Measurements from ENCODE around the gene RALGAPB. TPM values are rescaled to one million over a fixed set of nuclear protein-coding genes. Genes with fewer than 3 reads are reported as not detected.

Gene RALGAPB
- total RNA-seq, 1 experiment from 2014 or later: 30.4 TPM

- no peak overlapping the region for H2AFZ ChIP-seq (ENCODE audit: low read length)
- no peak overlapping the region for H3K4me2 ChIP-seq (ENCODE audit: low read length)
- intact Hi-C loops (cut with micrococcal nuclease): no loop called here
- no peaks in the 10 kb centered on the region for H4K20me1 ChIP-seq (ENCODE audit: low read length)
- no peak for ATAC-seq
- no peaks in the 10 kb centered on the region for H3K27me3 ChIP-seq (ENCODE audit: low read length)
- no peaks in the 10 kb centered on the region for H3K79me2 ChIP-seq (ENCODE audit: low read length)
- H3K4me3 ChIP-seq (ENCODE audit: low read length): no peak overlapping the region
- no peak for DNase-seq
- no TSS peak for BruUV-seq (replicated peaks)
- ChIA-PET CTCF (interaction anchor here (0.6 kb wide), 1 partner anchor 32 kb away, joined by 3 read pairs; no protein-coding TSS in a partner anchor), POLR2A (ENCODE audit: unreplicated experiment) (interaction anchor here (0.6 kb wide), 1 partner anchor 15 kb away, joined by 3 read pairs; no protein-coding TSS in a partner anchor)
- no peaks in the 10 kb centered on the region for H3K36me3 ChIP-seq (ENCODE audit: low read depth, low read length)
- no peaks in the 10 kb centered on the region for H3F3A ChIP-seq (ENCODE audit: low read length, unreplicated experiment)
- no peak overlapping the region for H3K9ac ChIP-seq (ENCODE audit: low read length)
- H3K9me3 ChIP-seq (ENCODE audit: low read length): no peaks in the 10 kb centered on the region
- peaks cover 26% of the 10 kb centered on the region for H3K4me1 ChIP-seq (ENCODE audit: insufficient read depth, low read length)
- TF ChIP-seq CTCF (conservative IDR thresholded peaks at IDR 0.05; ENCODE audit: low read depth, low read length): no peak
- TF ChIP-seq EZH2 (IDR thresholded peaks at IDR 0.05; ENCODE audit: low read length, unreplicated experiment): no peak
- TF ChIP-seq EZH2phosphoT487 (IDR thresholded peaks at IDR 0.05; ENCODE audit: borderline replicate concordance, low read length): no peak
- no peaks in the 10 kb centered on the region for H3K9me2 ChIP-seq (replicated peaks; ENCODE audit: low read length)
- no peak overlapping the region for H3K27ac ChIP-seq (ENCODE audit: low read length)
Observed at GRCh38 chr20:38453941-38454340, 18.7 kb upstream of the RALGAPB start.

GRCh38 chr20:38454556-38455473 is 17.8 kb upstream of the RALGAPB start:
- Histone ChIP-seq H3K4me2 (ENCODE audit: low read length) (no peak overlapping the region), H3K9me2 (replicated peaks; ENCODE audit: low read length) (no peaks in the 10 kb centered on the region), H3K9me3 (ENCODE audit: low read length) (no peaks in the 10 kb centered on the region), H2AFZ (ENCODE audit: low read length) (no peak overlapping the region), H3K27me3 (ENCODE audit: low read length) (no peaks in the 10 kb centered on the region), H3F3A (ENCODE audit: low read length, unreplicated experiment) (no peaks in the 10 kb centered on the region), H3K4me3 (ENCODE audit: low read length) (no peak overlapping the region), H3K9ac (ENCODE audit: low read length) (no peak overlapping the region), H3K4me1 (ENCODE audit: insufficient read depth, low read length) (peaks cover 27% of the 10 kb centered on the region), H3K36me3 (ENCODE audit: low read depth, low read length) (no peaks in the 10 kb centered on the region), H3K27ac (ENCODE audit: low read length) (no peak overlapping the region), H4K20me1 (ENCODE audit: low read length) (no peaks in the 10 kb centered on the region), H3K79me2 (ENCODE audit: low read length) (no peaks in the 10 kb centered on the region)
- CTCF ChIA-PET: interaction anchor here (0.7 kb wide), 1 partner anchor 19 kb away, joined by 3 read pairs; the partner anchor contains the start of gene SNHG17
- POLR2A ChIA-PET (ENCODE audit: unreplicated experiment): no interaction called here
- DNase-seq (no peak), ATAC-seq (no peak)
- no TSS peak for BruUV-seq (replicated peaks)
- intact Hi-C loops (cut with micrococcal nuclease): no loop called here
- TF ChIP-seq EZH2 (IDR thresholded peaks at IDR 0.05; ENCODE audit: low read length, unreplicated experiment) (no peak), EZH2phosphoT487 (IDR thresholded peaks at IDR 0.05; ENCODE audit: borderline replicate concordance, low read length) (no peak)

- no peaks in the 10 kb centered on the region for H3K79me2 ChIP-seq (ENCODE audit: low read length)
- H3K9me3 ChIP-seq (ENCODE audit: low read length): no peaks in the 10 kb centered on the region
- H3K36me3 ChIP-seq (ENCODE audit: low read depth, low read length): no peaks in the 10 kb centered on the region
- H3K9ac ChIP-seq (ENCODE audit: low read length): no peak overlapping the region
- H3K4me3 ChIP-seq (ENCODE audit: low read length): no peak overlapping the region
- no peaks in the 10 kb centered on the region for H3F3A ChIP-seq (ENCODE audit: low read length, unreplicated experiment)
- no peak overlapping the region for H3K27ac ChIP-seq (ENCODE audit: low read length)
- H4K20me1 ChIP-seq (ENCODE audit: low read length): no peaks in the 10 kb centered on the region
- ATAC-seq (no peak), DNase-seq (no peak)
- intact Hi-C loops (cut with micrococcal nuclease): no loop called here
- TF ChIP-seq EZH2 (IDR thresholded peaks at IDR 0.05; ENCODE audit: low read length, unreplicated experiment) (no peak), EZH2phosphoT487 (IDR thresholded peaks at IDR 0.05; ENCODE audit: borderline replicate concordance, low read length) (no peak), CTCF (conservative IDR thresholded peaks at IDR 0.05; ENCODE audit: low read depth, low read length) (no peak)
- CTCF ChIA-PET: no interaction called here
- peaks cover 10% of the 10 kb centered on the region for H3K4me1 ChIP-seq (ENCODE audit: insufficient read depth, low read length)
- H3K27me3 ChIP-seq (ENCODE audit: low read length): no peaks in the 10 kb centered on the region
- BruUV-seq (replicated peaks): no TSS peak
- H3K9me2 ChIP-seq (replicated peaks; ENCODE audit: low read length): no peaks in the 10 kb centered on the region
- H2AFZ ChIP-seq (ENCODE audit: low read length): no peak overlapping the region
- no peak overlapping the region for H3K4me2 ChIP-seq (ENCODE audit: low read length)
- POLR2A ChIA-PET (ENCODE audit: unreplicated experiment): interaction anchor here (0.7 kb wide), 2 partner anchors 13 to 15 kb away, joined by 3 read pairs; no protein-coding TSS in a partner anchor
Observed at GRCh38 chr20:38458314-38458713, 14.3 kb upstream of the RALGAPB start.
